GM12878 (cell line): Measurements from ENCODE around the gene PFKFB3. TPM values are rescaled to one million over a fixed set of nuclear protein-coding genes. Genes with fewer than 3 reads are reported as not detected.

ENCODE experiments used
- ATAC-seq: fragments of 200-7000 bp; cut with Tn5 transposase; 3 replicates; pipeline ENCODE4 v1.9.1; 2020; ENCODE audit warnings: mild to moderate bottlenecking, moderate library complexity
- BruUV-seq: library from RNA; stranded (reverse); fragments of 400-500 nt; replicated peaks from 2 replicates; lab custom pipeline; 2021; lab: Mats Ljungman, UMichigan
- CTCF ChIA-PET: fragments of 300-600 bp; sonication (Branson Sonifier 250); formaldehyde crosslinking; extraction: SDS; loops from one replicate; lab custom pipeline; 2021; ENCODE audit warnings: inconsistent platforms; lab: Yijun Ruan, JAX
- POLR2A ChIA-PET: fragments of 350-600 bp; formaldehyde crosslinking; extraction: SDS; loops from one replicate; lab custom pipeline; 2021; ENCODE audit warnings: inconsistent platforms; lab: Charles Lee
- RAD21 ChIA-PET: fragments of 300-600 bp; sonication (Branson Sonifier 250); formaldehyde crosslinking; loops from one replicate; lab custom pipeline; 2023; ENCODE audit warnings: antibody characterized with exemption; ENCODE audit not compliant: unreplicated experiment; lab: Charles Lee
- SMC1A ChIA-PET: fragments of 300-600 bp; sonication (Branson Sonifier 250); formaldehyde crosslinking; loops from one replicate; lab custom pipeline; 2023; ENCODE audit not compliant: unreplicated experiment, uncharacterized antibody; lab: Charles Lee
- DNase-seq: peaks from one replicate; pipeline ENCODE4 v3.0.0-alpha.2; 2011; ENCODE audit warnings: low read depth, low spot score
- FAIRE-seq: peaks from 3 replicates; lab custom pipeline; 2011; peaks lifted over from hg19 to GRCh38; lab: Jason Lieb, UNC
- H2AFZ ChIP-seq: 2 replicates; pipeline ENCODE4 v1.6.0; 2011; ENCODE audit warnings: low read depth, low read length, control low read depth; ENCODE audit not compliant: control insufficient read depth
- H3K27ac ChIP-seq: 2 replicates; pipeline ENCODE4 v1.5.1; 2011; ENCODE audit warnings: control low read depth; ENCODE audit not compliant: control insufficient read depth, insufficient read depth
- H3K27me3 ChIP-seq, 2 experiments: replicated peaks in 1 of 2; 2 replicates each; pipeline versions ENCODE4 v1.6.0 to v1.6.1; 2011; ENCODE audit warnings: low read length in 1 of 2; ENCODE audit not compliant: control insufficient read depth in 2 of 2, insufficient read depth in 2 of 2
- H3K36me3 ChIP-seq, 2 experiments: 2 replicates each; pipeline ENCODE4 v1.5.1; 2011; ENCODE audit warnings: low read length in 1 of 2; ENCODE audit not compliant: control insufficient read depth in 2 of 2, insufficient read depth in 2 of 2
- H3K4me1 ChIP-seq: 2 replicates; pipeline ENCODE4 v1.6.1; 2011; ENCODE audit warnings: mild to moderate bottlenecking, low read length, moderate library complexity, mixed read lengths; ENCODE audit not compliant: control insufficient read depth, insufficient read depth
- H3K4me2 ChIP-seq: 2 replicates; pipeline ENCODE4 v1.6.0; 2011; ENCODE audit warnings: control low read depth; ENCODE audit not compliant: control insufficient read depth, insufficient read depth
- H3K4me3 ChIP-seq: fragments of 200-600 bp; sonication (generic); 2 replicates; pipeline ENCODE4 v1.5.1; 2016
- H3K79me2 ChIP-seq: 2 replicates; pipeline ENCODE4 v1.6.0; 2011; ENCODE audit warnings: low read length; ENCODE audit not compliant: control insufficient read depth, insufficient read depth
- H3K9ac ChIP-seq: 2 replicates; pipeline ENCODE4 v1.8.0; 2011; ENCODE audit warnings: low read length, control low read depth, mixed read lengths; ENCODE audit not compliant: control insufficient read depth, insufficient read depth
- H3K9me3 ChIP-seq: replicated peaks from 3 replicates; pipeline ENCODE4 v1.5.1; 2011; ENCODE audit warnings: mild to moderate bottlenecking, low read length; ENCODE audit not compliant: control insufficient read depth, insufficient read depth
- H4K20me1 ChIP-seq: 2 replicates; pipeline ENCODE4 v1.6.0; 2011; ENCODE audit not compliant: control insufficient read depth, insufficient read depth
- BCLAF1 ChIP-seq: fragments of 450-650 bp; IDR thresholded peaks from 2 replicates; pipeline ENCODE4 v1.6.1; 2017; ENCODE audit warnings: antibody characterized with exemption, mild to moderate bottlenecking, moderate library complexity
- CEBPB ChIP-seq, 2 experiments: fragments of 150-350 bp in 1 of 2; IDR thresholded peaks; 2 replicates each; pipeline ENCODE4 v1.6.1; 2012 to 2014; ENCODE audit warnings: low read depth in 2 of 2, low read length in 2 of 2, borderline replicate concordance in 1 of 2, inconsistent platforms in 1 of 2
- ESRRA ChIP-seq: IDR thresholded peaks from 2 replicates; pipeline ENCODE4 v1.6.1; 2012; ENCODE audit warnings: mild to moderate bottlenecking, low read length, improper control_type of control experiment
- GABPA ChIP-seq: IDR thresholded peaks from 2 replicates; pipeline ENCODE4 v1.6.1; 2014; ENCODE audit warnings: antibody characterized with exemption, low read depth, mild to moderate bottlenecking, inconsistent platforms
- JUNB ChIP-seq: IDR thresholded peaks from 2 replicates; pipeline ENCODE4 v1.6.1; 2016; ENCODE audit warnings: antibody characterized with exemption, mild to moderate bottlenecking
- MYB ChIP-seq: fragments of 150-350 bp; IDR thresholded peaks from 2 replicates; pipeline ENCODE4 v1.6.1; 2014; ENCODE audit warnings: mild to moderate bottlenecking, low read depth, low read length, borderline replicate concordance
- NFXL1 ChIP-seq: fragments of 450-650 bp; IDR thresholded peaks from 2 replicates; pipeline ENCODE4 v1.6.1; 2017; ENCODE audit warnings: antibody characterized with exemption, mild to moderate bottlenecking, borderline replicate concordance
- POLR2AphosphoS5 ChIP-seq: IDR thresholded peaks from 2 replicates; pipeline ENCODE4 v1.6.1; 2011; ENCODE audit warnings: mild to moderate bottlenecking, low read length, inconsistent platforms
- SMAD1 ChIP-seq: fragments of 450-650 bp; IDR thresholded peaks from 2 replicates; pipeline ENCODE4 v1.6.1; 2018; ENCODE audit warnings: mild to moderate bottlenecking, low read depth; ENCODE audit not compliant: partially characterized antibody
- SMAD5 ChIP-seq: IDR thresholded peaks from 2 replicates; pipeline ENCODE4 v1.6.1; 2016; ENCODE audit warnings: antibody characterized with exemption, low read depth
- SUZ12 ChIP-seq: fragments of 200-600 bp; sonication (generic); IDR thresholded peaks from one replicate; pipeline ENCODE4 v1.6.1; 2018; ENCODE audit warnings: antibody characterized with exemption, mild to moderate bottlenecking; ENCODE audit not compliant: unreplicated experiment
- TARDBP ChIP-seq: IDR thresholded peaks from 2 replicates; pipeline ENCODE4 v1.6.1; 2016; ENCODE audit warnings: borderline replicate concordance
- ZBED1 ChIP-seq: IDR thresholded peaks from 2 replicates; pipeline ENCODE4 v1.6.1; 2016; ENCODE audit warnings: borderline replicate concordance
- ZBTB40 ChIP-seq: fragments of 450-650 bp; IDR thresholded peaks from 2 replicates; pipeline ENCODE4 v1.6.1; 2016; ENCODE audit warnings: mild to moderate bottlenecking, moderate library complexity, borderline replicate concordance
- WGBS: methylation state at CpG from one replicate; pipeline ENCODE4 v1.1.6; 2016; ENCODE audit warnings: low lambda C conversion rate; ENCODE audit not compliant: insufficient replicate concordance, insufficient coverage; ENCODE audit errors: missing lambda C conversion rate; 5-methylcytosine and 5-hydroxymethylcytosine counted together
- in situ Hi-C: fragments of 300-500 bp; cut with MboI; formaldehyde crosslinking; loops from 9 replicates; pipeline ENCODE4 v1.14.3; 2018; ENCODE audit warnings: mixed read lengths
- intact Hi-C: fragments of 100-400 bp; cut with micrococcal nuclease; formaldehyde crosslinking; loops from one replicate; pipeline ENCODE4 v1.14.2; 2022; ENCODE audit not compliant: unreplicated experiment
- polyA plus RNA-seq, 11 experiments: library from polyadenylated mRNA; depleted of rRNA in 4 of 11; unstranded in 6 of 11; stranded (reverse) in 5 of 11; fragments of >200 nt; fragmentation: Nextera tagmentation in 4 of 11; fragmentation: Illumina TruSeq in 1 of 11; extraction: Ambion mirVana in 4 of 11; extraction: Trizol in 1 of 11; gene quantifications; 1 replicate in 1 of 11; 2 replicates in 10 of 11; pipeline versions ENCODE4 v1.2.1 to v1.2.3, GENCODE V29; 2011 to 2016; ENCODE audit warnings: inconsistent platforms in 2 of 11, missing spikeins in 2 of 11, low read depth in 1 of 11
- total RNA-seq, 4 experiments: library from RNA; depleted of rRNA in 3 of 4; stranded (reverse); fragments of >200 nt in 3 of 4; fragmentation: Illumina TruSeq in 1 of 4; extraction: Trizol in 1 of 4; gene quantifications; 2 replicates each; pipeline versions ENCODE4 v1.2.1 to v1.2.3, GENCODE V29; 2013 to 2021
- TF ChIP-seq, protein P1 (sequence below): fragments of 450-650 bp; formaldehyde crosslinking; IDR thresholded peaks from 2 replicates; pipeline ENCODE4 v1.4.0; 2020; ENCODE audit warnings: mild to moderate bottlenecking, moderate library complexity

PFKFB3 gene
- total and polyA plus RNA-seq, 10 of the 15 experiments (the other 5 are each of a cell fraction or from before 2014, with no cell fraction given) = 1.6 to 46.7 (median 13.7) TPM

GRCh38 chr10:6222755-6223154 lies 20.0 kb downstream of the PFKFB3 start:
- Histone ChIP-seq H3K4me2 (no peak overlapping the region), H3K4me3 (no peak overlapping the region), H4K20me1 (no peaks in the 10 kb centered on the region), H3K4me1 (no peaks in the 10 kb centered on the region), H3K9me3 (no peaks in the 10 kb centered on the region), H2AFZ (no peak overlapping the region), H3K36me3 (peaks cover 16 to 47% of the 10 kb centered on the region in 2 experiments), H3K27ac (no peak overlapping the region), H3K9ac (no peak overlapping the region), H3K79me2 (no peaks in the 10 kb centered on the region), H3K27me3 (no peaks in the 10 kb centered on the region)
- TF ChIP-seq TARDBP = no peak
- TF ChIP-seq MYB = no peak
- TF ChIP-seq SUZ12 = no peak
- TF ChIP-seq SMAD1 = no peak
- TF ChIP-seq CEBPB (IDR thresholded peaks at IDR 0.05; ENCODE audit: borderline replicate concordance in 1 of 2, low read depth in 2 of 2, low read length in 2 of 2) = no peak
- TF ChIP-seq, protein P1, sequence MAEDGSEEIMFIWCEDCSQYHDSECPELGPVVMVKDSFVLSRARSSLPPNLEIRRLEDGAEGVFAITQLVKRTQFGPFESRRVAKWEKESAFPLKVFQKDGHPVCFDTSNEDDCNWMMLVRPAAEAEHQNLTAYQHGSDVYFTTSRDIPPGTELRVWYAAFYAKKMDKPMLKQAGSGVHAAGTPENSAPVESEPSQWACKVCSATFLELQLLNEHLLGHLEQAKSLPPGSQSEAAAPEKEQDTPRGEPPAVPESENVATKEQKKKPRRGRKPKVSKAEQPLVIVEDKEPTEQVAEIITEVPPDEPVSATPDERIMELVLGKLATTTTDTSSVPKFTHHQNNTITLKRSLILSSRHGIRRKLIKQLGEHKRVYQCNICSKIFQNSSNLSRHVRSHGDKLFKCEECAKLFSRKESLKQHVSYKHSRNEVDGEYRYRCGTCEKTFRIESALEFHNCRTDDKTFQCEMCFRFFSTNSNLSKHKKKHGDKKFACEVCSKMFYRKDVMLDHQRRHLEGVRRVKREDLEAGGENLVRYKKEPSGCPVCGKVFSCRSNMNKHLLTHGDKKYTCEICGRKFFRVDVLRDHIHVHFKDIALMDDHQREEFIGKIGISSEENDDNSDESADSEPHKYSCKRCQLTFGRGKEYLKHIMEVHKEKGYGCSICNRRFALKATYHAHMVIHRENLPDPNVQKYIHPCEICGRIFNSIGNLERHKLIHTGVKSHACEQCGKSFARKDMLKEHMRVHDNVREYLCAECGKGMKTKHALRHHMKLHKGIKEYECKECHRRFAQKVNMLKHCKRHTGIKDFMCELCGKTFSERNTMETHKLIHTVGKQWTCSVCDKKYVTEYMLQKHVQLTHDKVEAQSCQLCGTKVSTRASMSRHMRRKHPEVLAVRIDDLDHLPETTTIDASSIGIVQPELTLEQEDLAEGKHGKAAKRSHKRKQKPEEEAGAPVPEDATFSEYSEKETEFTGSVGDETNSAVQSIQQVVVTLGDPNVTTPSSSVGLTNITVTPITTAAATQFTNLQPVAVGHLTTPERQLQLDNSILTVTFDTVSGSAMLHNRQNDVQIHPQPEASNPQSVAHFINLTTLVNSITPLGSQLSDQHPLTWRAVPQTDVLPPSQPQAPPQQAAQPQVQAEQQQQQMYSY = no peak
- TF ChIP-seq ZBTB40 = no peak
- no peak for TF ChIP-seq SMAD5
- no peak for TF ChIP-seq ZBED1
- TF ChIP-seq NFXL1 = no peak
- no peak for TF ChIP-seq POLR2AphosphoS5
- no peak for TF ChIP-seq JUNB
- no peak for TF ChIP-seq ESRRA
- no peak for TF ChIP-seq GABPA
- no peak for TF ChIP-seq BCLAF1
- no TSS peak for BruUV-seq
- DNase-seq = no peak
- POLR2A ChIA-PET = no interaction called here
- intact Hi-C loops = no loop called here
- in situ Hi-C loops = no loop called here
- CTCF ChIA-PET = no interaction called here
- SMC1A ChIA-PET = no interaction called here
- FAIRE-seq = no peak
- ATAC-seq = no peak
- WGBS = 89% methylated on average over 19 of the region's 19 CpGs
- RAD21 ChIA-PET = interaction anchor here (1.1 kb wide), 1 partner anchor 20 kb away, joined by 3 read pairs; the partner anchor contains the start of gene PFKFB3
